A549 (cell line): ENCODE results near the gene KLF4.
A peak's percentile ranks its signal among the peaks of the same experiment; 100 is the strongest.

Experiments used
- CEBPB ChIP-seq, 2 experiments: fragments of >200 bp in 1 of 2; sonication (Bioruptor Twin) in 1 of 2; formaldehyde crosslinking in 1 of 2; IDR thresholded peaks; 2 replicates each; pipeline ENCODE4 v1.6.1; 2012 to 2016
- CTCF ChIP-seq: fragments of >200 bp; sonication (Bioruptor Twin); formaldehyde crosslinking; IDR thresholded peaks from 3 replicates; pipeline ENCODE4 v1.5.1; 2016
- EHMT2 ChIP-seq: fragments of 200-600 bp; sonication (generic); IDR thresholded peaks from 2 replicates; pipeline ENCODE4 v1.6.1; 2016; ENCODE audit warnings: antibody characterized with exemption, low read depth, mild to moderate bottlenecking, moderate library complexity
- GATA3 ChIP-seq: IDR thresholded peaks from 2 replicates; pipeline ENCODE4 v1.6.1; 2012; ENCODE audit warnings: borderline replicate concordance
- HMGXB4 ChIP-seq: fragments of 250-450 bp; sonication (Bioruptor Pico); IDR thresholded peaks from 2 replicates; pipeline ENCODE4 v1.5.0; 2021; ENCODE audit warnings: mild to moderate bottlenecking, moderate library complexity, borderline replicate concordance
- JUN ChIP-seq, 2 experiments: fragments of >200 bp; sonication (Bioruptor Twin); formaldehyde crosslinking; IDR thresholded peaks; 2 replicates in 1 of 2; 3 replicates in 1 of 2; pipeline ENCODE4 v1.6.1; 2016 to 2017
- JUNB ChIP-seq: fragments of >200 bp; sonication (Bioruptor Twin); formaldehyde crosslinking; IDR thresholded peaks from 2 replicates; pipeline ENCODE4 v1.6.1; 2016
- PBX3 ChIP-seq: IDR thresholded peaks from 2 replicates; pipeline ENCODE4 v1.6.1; 2012
- POLR2A ChIP-seq: IDR thresholded peaks from 2 replicates; pipeline ENCODE4 v1.6.1; 2012; ENCODE audit warnings: mild to moderate bottlenecking, low read length
- RARB ChIP-seq: fragments of 250-450 bp; sonication (Bioruptor Pico); IDR thresholded peaks from 2 replicates; pipeline ENCODE4 v1.8.0; 2021; ENCODE audit warnings: mild to moderate bottlenecking, moderate library complexity
- RCOR1 ChIP-seq: fragments of 150-350 bp; IDR thresholded peaks from 2 replicates; pipeline ENCODE4 v1.6.1; 2014; ENCODE audit warnings: antibody characterized with exemption, low read length, low read depth
- SMC3 ChIP-seq: fragments of >200 bp; sonication (Bioruptor Twin); formaldehyde crosslinking; IDR thresholded peaks from 3 replicates; pipeline ENCODE4 v1.6.1; 2018; ENCODE audit warnings: inconsistent platforms
- ZSCAN20 ChIP-seq: fragments of 250-450 bp; sonication (Bioruptor Pico); IDR thresholded peaks from 2 replicates; pipeline ENCODE4 v1.8.0; 2022; ENCODE audit warnings: mild to moderate bottlenecking, moderate library complexity

DNA sequence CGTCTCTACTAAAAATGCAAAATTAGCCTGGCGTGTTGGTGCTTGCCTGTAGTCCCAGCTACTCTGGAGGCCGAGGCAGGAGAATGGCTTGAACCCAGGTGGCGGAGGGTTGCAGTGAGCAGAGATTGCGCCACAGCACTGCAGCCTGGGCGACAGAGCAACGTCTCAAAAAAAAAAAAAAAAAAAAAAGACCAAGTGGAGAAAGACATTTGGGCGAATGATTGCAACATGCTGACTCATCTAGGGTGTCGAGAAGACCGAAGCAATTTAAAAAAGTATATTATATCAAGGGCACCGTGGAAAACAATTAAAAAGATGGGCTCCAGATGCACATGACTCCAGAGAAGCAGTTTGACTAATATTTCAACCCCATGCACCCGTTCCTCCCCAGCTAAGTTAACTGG lies 9.2 kb downstream of the KLF4 start:
- peak; percentile 56; the same call in 1 of the 2 replicates for TF ChIP-seq JUNB
- TF ChIP-seq CTCF = no peak
- peak; percentile 94 to 96 for TF ChIP-seq CEBPB (IDR thresholded peaks at IDR 0.05)
- no peak for TF ChIP-seq POLR2A
- TF ChIP-seq RARB (CRISPR knock-in tag) = no peak
- no peak for TF ChIP-seq PBX3
- TF ChIP-seq GATA3 = no peak
- TF ChIP-seq EHMT2 = no peak
- no peak for TF ChIP-seq JUN (IDR thresholded peaks at IDR 0.05)
- no peak for TF ChIP-seq ZSCAN20 (CRISPR knock-in tag)
- TF ChIP-seq RCOR1 = no peak
- no peak for TF ChIP-seq SMC3
- no peak for TF ChIP-seq HMGXB4
